C4-2B (cell line): Measurements from ENCODE around the gene RABGGTA.

Source experiments
- H3K27ac ChIP-seq: fragments of 450-650 bp; 2 replicates; pipeline ENCODE4 v1.5.1; 2017
- ZFX ChIP-seq: fragments of 450-650 bp; IDR thresholded peaks from 2 replicates; pipeline ENCODE4 v1.6.1; 2017
- TF ChIP-seq, protein P1 (sequence below): fragments of 450-650 bp; conservative IDR thresholded peaks from 2 replicates; pipeline ENCODE4 v1.5.1; 2017; ENCODE audit warnings: mild to moderate bottlenecking

The RABGGTA gene

GRCh38 chr14:24290746-24291145, 19.3 kb upstream of the RABGGTA start:
- TF ChIP-seq, protein P1, sequence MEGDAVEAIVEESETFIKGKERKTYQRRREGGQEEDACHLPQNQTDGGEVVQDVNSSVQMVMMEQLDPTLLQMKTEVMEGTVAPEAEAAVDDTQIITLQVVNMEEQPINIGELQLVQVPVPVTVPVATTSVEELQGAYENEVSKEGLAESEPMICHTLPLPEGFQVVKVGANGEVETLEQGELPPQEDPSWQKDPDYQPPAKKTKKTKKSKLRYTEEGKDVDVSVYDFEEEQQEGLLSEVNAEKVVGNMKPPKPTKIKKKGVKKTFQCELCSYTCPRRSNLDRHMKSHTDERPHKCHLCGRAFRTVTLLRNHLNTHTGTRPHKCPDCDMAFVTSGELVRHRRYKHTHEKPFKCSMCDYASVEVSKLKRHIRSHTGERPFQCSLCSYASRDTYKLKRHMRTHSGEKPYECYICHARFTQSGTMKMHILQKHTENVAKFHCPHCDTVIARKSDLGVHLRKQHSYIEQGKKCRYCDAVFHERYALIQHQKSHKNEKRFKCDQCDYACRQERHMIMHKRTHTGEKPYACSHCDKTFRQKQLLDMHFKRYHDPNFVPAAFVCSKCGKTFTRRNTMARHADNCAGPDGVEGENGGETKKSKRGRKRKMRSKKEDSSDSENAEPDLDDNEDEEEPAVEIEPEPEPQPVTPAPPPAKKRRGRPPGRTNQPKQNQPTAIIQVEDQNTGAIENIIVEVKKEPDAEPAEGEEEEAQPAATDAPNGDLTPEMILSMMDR, result no peak
- no peak for TF ChIP-seq ZFX
- H3K27ac ChIP-seq, result no peak overlapping the region

GRCh38 chr14:24289649-24290280, 18.4 kb upstream of the RABGGTA start:
- TF ChIP-seq, protein P1, result no peak
- TF ChIP-seq ZFX, result no peak
- no peak overlapping the region for H3K27ac ChIP-seq

DNA sequence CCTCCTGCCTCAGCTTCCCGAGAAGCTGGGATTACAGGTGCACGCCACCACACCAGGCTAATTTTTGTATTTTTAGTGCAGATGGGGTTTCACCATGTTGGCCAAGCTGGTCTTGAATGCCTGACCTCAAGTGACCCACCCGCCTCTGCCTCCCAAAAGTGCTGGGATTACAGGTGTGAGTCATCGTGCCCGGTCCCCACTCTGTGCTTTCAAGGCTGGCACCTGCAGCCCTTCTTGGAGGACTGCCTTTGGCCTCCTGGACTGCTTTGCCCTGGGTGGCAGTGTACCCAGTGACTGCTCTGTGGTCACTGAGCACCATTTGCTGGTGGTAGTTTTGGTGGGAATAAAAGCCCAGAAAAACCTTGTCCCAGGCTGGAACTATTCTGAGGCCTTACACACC, 15.6 kb upstream of the RABGGTA start:
- TF ChIP-seq ZFX, result no peak
- TF ChIP-seq, protein P1, result no peak
- no peak overlapping the region for H3K27ac ChIP-seq

DNA sequence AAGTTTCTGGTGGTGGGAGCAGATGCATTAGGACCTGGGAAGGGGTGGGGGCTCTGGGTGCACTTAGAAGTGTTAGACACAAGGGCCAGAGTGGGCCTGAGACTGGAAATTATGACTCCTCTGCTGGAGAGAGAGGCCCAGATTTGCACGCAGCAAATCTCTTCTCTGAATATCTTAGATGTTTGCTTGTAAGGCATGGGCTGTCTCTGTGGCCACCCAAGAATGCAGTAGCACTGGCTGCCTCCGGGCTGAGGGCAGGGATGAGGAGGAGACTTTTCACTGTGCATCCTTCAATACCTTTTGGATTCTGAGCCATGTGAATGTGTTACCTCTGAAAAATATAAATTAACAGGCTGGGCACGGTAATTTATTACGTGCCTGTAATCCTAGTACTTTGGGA, 14.0 kb upstream of the RABGGTA start:
- no peak overlapping the region for H3K27ac ChIP-seq
- TF ChIP-seq ZFX, result no peak
- TF ChIP-seq, protein P1, result no peak

GRCh38 chr14:24284501-24285035, 13.2 kb upstream of the RABGGTA start:
- H3K27ac ChIP-seq, result no peak overlapping the region
- TF ChIP-seq, protein P1, result no peak
- no peak for TF ChIP-seq ZFX

DNA sequence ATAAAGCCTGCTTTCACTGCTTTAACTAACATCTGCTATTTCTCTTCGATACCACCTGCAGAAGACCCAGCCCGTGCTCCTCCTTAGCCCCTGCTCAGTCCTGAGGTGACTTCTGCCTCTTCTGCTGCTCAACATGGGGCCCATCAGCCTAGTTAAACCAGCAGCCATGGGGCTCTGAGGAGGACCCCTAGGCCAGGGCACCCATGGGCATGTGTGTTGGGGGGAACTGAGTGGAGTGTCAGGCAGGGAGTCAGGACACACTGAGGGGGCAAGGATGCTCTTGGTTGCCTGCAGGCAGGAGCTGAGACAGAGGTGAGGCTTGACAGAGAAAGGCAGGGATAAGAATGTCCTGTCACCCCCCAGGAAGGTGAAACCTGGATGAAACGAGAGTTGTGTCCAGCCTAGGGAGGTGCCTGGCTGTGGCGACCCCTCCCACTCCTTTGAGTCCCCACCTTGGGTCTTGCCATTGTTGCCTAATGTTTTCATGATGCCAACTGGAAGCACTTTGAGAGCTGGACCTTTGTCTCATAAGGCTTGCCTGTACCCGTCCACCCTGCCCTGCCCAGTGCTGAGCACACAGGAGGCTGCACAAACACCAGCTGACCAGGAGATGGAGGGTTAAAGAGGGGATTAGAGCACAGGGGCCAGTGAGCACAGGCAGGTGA, 12.5 kb upstream of the RABGGTA start:
- no peak overlapping the region for H3K27ac ChIP-seq
- TF ChIP-seq, protein P1, result no peak
- no peak for TF ChIP-seq ZFX

GRCh38 chr14:24282736-24283135, 11.3 kb upstream of the RABGGTA start:
- TF ChIP-seq, protein P1, result no peak
- H3K27ac ChIP-seq, result no peak overlapping the region
